Suppressor macrophage treated with lipopolysaccharide for 1 hour (primary cell): ENCODE data around the gene GID4.
A peak's percentile ranks its signal among the peaks of the same experiment; 100 is the strongest.

Source experiments
- DNase-seq, 3 donors: peaks; one replicate each; pipeline ENCODE4 v3.0.0-alpha.2; 2020 to 2022

GID4 gene

DNA sequence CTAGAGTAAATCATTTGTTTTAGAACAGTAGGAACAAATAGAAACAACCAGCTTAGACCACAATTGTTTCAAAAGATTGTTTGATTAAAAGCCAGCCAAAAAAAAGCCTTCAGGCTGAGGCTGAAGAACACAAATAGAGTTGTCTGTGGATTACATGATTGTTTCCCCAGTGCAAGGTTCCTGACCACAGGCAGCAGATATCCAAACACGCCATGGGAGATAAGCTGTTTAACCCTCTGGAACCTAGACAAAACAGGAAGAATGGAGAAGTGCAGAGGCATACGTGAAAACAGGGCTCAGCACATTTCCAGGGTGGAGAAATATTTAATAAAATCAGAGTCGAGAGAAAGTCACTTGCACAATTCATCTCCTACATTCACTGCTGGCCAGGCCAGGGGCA is 21.2 kb upstream of the GID4 start:
- no peak for DNase-seq

DNA sequence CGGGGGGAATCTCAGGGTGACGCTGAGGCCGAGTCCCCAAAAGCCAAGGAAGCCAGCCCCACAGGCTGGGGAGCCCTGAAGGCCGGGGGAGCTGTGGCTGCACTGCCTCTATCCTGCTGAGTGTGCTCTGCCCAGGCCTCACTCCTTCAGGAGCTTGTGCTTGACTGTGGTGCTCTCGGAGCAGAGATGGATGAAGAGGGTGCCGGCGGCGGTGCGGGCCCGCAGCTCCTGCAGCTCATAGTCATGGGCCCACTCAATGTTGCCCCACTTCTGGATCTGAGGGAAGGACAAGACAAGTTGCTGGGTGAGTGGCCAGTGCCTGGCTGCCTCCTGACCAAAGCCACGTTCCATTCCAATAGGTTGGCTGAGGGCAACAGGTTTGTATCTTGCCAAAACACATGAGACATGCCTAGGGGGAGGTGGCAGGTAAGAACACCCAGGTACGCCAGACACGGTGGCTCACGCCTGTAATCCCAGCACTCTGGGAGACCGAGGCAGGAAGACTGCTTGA is 20.7 kb upstream of the GID4 start:
- DNase-seq: no peak

DNA sequence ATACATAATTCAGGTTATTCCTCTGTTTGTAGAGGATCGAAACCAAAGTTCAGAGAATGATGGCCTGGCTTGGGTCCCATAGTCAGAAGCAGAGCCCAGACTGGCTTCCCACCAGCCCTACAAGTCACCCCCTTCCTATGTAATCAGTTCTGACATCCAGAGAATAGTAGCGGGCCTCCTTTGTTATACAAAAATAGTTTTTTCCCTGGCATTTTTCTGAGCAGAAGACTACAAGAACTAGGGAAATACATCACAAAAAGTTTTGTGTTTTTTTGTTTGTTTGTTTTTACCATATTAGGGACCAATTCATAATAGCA is 19.4 kb upstream of the GID4 start:
- no peak for DNase-seq

DNA sequence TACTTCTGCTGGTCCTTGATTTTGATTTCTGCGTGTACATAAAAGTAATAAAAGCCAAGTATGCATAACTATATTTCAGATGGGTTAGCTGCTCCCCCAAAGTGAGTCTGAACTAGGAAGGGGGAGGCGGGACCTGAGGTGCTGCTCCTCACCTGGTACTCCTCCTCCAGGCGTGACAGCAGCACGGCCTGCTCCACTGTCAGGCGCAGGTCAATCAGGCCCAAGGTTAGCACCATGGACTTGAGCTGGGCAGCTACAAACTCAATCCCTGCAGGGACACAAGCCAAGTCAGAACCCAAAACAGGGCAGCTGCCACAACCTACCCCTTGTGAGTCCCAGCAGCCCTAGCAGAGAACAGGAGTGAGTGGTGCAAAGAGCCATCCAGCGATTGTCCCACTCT is 18.2 kb upstream of the GID4 start:
- DNase-seq: no peak

DNA sequence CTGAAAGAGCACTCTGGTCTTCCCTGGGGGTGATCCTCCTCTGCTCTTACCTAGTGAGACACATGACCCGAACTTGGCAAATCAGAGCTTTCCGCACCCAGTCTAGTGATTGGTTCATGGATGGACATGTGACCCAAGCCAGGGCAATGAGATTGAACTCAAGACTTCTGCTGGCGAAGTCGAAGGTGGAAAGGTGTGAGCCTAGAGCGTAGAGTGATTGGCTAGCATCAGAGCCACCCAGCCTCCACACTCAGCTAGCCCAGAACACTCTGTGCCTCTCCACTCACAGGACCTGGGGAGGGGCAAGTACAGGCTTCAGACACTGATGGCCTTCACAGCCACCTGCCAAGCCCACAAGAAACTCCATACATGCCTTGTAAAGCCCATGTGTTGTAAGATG is 17.8 kb upstream of the GID4 start:
- DNase-seq: no peak

DNA sequence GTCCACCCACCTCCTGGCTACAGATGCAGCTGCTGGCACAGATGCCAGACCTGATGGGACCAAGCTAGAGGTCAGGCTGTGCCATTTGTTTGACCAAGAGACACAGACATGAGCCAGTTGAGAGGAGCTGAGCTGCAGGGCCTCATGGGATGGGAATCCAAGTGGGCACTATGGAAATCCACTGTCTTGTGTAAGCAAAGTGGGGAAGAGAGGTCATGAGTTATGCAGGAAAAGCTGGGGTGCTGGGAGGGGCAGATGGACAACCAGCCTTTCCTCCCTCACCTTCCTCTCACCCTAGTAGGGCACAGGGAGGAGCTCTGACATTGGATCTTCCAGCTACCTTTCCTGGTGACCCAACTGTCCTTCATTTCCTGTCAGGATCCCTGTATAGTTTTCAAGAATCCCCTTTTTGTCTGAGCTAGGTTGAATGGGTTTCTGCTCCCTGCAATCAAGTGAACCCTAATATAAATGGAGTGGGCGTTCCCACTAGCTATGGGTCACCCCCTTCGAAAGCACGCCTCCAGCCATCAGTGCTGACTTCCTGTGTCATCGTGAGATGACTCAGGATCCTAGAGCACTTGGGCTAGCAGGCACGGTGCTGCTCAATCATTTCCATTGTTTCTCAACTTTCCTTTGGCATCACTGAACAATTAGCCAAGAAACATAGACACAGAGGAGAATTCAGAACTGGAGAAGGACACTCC is 13.8 kb upstream of the GID4 start:
- DNase-seq: peak; percentile 91 to 97 (median 94)

DNA sequence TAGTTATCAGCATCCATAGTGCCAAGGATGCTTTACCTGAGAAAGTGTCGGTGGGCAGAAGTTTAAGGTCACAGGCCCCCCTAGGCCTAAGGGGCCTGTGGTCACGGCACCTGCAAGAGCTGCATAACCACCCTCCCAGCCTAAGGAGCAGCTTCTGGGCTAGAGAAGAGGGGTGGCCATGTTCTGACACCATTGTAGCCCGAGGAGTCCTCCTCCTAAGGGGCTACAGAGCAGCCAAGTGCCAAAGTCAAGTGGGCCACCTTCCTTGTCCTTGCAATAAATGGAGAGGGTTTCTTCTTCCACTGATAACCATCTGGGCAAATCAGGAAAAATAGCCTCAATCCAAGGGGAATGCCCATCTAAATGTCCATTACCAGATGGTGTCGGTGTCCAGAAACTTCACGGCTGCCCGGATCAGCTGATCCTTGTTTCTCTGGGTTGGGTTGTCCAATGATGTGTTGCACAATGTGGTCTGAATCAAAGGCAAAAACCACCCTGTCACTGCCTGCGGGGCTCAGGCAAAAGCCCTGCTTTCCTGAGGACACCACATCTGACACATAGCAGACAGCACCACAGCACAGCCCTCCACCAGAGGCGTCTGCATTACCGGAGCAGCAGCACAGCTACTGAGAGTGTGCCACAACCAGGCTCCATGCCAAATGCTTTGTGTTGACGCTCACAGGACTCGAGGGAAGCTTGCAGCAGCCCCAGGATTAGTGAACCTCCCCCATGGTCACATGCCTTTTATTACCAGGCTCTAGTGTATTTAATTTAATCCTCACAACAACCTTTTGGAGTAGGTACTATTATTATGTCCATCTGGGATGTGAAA is 13.0 kb upstream of the GID4 start:
- DNase-seq: peak; percentile 89 to 94 (median 89)

DNA sequence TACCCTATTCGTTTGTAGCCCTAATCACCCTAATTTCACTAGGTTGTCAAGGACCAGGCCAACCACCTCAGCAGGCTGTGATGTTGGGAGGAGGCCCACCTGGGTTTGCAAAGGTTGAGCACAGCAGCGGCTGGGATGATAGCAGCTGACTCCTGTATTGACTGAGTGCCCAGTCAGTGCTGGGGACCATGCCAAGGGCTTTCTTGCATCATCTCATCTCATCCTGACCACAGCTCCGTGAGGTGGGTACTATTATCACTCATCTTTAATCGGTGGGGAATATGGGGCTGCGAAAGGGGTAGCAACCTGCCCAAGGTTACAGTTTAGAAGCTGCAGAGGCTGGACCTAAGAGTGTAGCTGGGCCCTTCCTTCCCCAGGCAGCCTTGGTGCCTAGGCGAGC is 11.9 kb upstream of the GID4 start:
- DNase-seq: no peak

DNA sequence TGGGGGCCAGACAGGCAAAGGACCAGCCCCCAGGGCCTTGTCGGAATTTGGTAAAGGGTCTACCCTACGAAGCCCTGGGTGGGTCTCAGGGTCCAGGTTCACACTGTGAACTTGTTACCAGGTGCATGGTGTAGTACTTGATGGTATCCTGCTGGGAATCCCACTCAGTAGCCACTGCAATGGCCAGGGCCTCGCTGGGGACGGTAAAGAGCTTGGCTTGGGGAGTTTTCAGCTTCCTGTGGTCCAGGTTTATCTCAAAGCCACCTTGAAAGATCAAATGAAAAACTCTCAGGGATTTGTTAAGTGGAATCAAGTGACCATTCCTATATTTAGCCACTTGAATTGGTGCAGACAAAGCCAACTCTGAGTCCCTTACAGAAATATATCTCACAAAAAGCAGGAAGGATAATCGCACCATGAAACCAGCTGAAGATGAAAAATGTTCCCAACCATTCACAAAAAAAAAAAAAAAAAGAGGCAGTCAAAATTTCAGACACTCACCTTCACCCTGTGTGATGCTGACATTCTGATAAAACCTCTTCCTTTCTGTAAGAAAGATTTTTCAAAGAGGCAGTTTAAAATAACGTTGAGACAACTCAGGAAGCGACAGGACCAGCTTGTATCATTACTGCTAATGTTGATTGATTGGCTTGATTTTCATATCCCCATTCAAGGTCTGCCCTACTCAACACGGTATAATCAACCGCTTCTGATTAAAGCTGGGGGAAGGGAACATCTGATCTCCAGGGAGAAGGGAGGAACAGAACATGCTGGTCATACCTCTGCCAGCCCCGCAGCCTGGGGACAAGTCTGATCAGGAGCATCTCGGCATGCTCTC is 10.9 kb upstream of the GID4 start:
- no peak for DNase-seq

DNA sequence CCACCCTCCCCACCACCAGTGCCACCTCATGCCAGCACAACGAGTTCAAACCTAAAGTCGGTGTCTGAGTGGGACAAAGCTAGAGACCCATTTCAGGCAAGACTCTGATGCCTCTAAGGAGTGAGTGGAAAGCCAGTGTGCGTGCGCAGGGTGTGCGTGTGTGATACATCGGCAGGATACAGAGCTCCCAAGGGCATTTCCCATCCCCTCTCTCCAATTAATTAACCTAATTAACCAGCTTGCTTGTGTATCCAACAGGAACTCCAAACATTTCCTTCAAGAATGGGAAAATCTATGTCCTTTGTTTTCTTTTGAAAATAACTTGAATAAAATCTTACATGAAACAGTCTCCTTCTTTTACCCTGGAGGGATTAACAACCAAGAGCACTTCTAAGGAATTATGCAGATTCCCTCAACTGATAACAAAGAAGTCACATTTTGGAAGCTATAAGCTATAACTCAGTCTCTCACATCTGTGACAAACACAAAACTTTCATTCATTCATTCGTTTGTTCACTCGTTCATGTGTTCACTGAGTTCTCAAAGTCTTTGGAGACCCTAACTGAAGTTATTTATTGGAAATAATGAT is 10.2 kb upstream of the GID4 start:
- no peak for DNase-seq

DNA sequence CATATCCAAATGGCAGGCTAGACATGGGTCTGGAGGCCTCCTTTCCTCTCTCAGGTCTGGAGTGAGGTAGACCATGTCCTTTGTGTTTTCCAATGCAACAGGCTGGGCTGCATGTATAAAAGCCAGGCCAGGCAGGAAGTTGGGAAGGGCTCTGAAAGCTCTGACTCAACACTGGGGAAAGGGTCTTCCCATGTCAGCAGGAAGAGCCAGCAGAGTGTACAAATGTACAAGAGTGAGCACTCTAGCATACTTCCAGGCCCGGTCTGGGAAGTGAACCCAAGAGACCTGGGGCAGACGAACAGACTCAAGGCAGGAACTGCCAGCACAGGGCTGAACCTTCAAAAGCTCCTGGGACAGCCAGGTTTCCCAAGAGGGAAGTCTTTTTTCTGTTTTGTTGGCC is 7.3 kb upstream of the GID4 start:
- peak; percentile 53 to 58 (median 56) for DNase-seq

DNA sequence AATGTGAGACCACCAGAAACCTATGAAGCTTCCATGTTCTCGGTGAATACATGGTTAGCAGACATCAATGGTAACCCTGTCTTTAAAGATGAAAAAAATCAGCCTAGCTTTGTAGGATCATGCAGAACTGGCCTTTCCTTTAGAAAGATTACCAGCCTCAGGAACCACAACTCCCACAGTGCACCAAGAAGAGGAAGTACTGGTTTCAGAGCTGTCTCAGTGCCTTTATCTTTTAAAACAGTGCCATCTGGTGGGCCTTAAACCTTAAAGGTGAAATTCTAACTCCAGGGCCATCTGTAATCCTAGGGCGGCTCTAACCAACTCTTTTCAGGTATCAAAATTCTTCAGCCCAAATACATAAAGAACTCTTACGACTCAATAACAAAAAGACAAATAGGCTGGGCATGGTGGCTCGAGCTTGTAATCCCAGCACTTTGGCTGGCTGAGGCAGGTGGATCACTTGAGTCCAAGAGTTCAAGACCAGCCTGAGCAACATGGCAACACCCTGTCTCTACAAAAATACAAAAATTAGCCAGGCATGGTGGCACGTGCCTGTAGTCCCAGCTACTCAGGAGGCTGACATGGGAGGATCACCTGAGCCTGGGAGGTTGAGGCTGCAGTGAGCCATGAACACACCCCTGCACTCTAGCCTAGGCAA is 5.6 kb upstream of the GID4 start:
- peak; percentile 88 to 95 (median 94) for DNase-seq

DNA sequence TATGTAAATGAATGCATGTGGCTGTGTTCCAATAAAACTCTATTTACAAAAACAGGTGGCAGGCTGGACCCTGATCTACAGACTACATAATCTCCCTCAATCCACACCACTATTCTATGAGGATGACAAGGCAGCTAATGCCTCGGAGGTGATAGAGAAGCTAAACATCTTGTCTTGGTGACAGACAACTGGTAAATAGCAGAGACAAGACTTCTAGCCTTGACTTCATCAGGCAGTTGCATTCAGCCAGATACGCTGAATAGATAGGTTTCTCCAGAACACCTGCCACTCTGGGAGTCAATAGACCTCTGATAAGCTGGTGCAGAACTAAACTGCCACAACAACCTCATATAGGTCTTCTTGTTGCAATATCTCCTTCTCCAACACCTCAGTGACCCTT is 3.5 kb upstream of the GID4 start:
- no peak for DNase-seq

DNA sequence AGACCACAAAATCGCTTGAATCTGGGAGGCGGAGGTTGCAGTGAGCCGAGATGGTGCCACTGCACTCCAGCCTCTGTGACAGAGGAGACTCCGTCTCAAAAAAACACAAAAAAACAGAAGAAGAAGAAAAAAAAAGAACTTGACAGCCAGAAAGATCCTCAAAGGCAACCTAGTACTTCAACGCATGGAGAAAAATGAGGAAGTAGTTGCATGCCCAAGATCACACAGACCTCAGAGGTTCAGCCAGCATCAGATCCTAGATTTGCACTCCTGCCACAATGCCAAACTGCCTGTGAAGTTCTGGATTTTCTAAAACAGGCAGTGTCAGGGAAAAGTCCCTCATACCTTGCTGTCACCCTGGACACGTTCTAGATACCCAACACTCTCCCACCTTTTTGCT is 1.7 kb upstream of the GID4 start:
- DNase-seq: peak; percentile 51 to 75 (median 60)

DNA sequence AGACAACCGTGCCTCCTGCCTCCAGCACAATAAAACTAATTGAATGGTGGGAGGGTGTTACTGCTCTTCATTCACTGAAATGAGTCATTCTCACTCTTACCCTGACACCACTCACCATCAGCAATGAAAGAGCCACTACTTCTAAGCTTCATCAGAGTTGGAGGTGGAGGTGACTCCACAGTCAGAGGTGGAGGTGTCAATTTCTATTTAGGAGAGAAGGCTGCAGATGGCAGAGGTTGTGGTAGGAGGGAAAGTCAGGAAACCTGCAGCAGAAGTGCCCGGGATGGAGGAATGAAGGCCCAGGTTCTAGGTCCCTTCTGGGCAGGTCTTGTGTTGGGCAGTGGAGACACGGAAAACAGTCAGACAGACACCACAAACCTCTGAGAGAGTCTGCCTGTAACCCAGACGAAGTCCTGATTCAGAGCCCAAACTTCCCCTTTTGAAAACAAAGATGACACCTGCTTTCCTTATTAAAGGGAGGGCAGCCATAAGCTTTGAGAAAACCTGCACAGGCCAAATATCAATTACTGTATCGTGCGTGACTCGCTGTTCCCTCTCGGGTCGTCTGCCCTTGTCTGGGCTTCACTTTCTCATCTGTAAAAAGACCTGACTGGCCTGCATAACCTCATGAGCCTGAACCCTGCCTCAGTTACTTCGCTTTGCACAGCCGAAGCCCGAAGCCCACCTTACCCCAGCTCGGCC is 908 bp upstream of the GID4 start:
- peak; percentile 46 to 70 (median 60) for DNase-seq

DNA sequence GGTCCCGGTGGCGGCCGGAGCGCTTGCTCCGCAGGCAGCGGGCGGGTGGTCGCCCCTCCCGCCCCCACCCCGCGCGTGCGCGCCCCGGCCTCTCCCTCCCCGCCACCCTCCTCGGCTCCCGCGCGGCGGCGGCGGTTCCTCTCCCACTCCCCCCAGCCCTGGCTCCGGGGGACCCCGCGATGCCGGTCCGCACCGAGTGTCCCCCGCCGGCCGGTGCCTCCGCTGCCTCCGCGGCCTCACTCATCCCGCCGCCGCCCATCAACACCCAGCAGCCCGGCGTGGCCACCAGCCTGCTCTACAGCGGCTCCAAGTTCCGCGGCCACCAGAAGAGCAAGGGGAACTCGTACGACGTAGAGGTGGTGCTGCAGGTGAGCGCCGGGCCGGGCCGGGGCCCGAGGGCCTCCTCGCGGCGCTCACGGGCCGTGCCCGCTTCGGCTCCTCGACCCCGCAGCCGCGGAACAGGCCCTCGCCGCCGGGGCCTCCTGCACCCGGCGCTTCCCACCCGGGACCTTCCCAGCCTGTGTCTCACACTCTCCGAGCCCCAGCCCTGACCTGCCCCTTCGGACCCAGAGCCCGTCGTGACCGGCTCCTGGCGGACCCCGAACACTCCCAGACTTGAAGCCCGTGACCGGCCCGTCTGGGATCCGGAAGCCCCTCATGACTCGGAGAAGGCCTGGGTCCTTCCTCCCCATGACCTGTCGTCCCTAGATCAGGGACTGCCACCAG is 490 bp downstream of the GID4 start:
- peak; percentile 25 to 53 (median 38) for DNase-seq

DNA sequence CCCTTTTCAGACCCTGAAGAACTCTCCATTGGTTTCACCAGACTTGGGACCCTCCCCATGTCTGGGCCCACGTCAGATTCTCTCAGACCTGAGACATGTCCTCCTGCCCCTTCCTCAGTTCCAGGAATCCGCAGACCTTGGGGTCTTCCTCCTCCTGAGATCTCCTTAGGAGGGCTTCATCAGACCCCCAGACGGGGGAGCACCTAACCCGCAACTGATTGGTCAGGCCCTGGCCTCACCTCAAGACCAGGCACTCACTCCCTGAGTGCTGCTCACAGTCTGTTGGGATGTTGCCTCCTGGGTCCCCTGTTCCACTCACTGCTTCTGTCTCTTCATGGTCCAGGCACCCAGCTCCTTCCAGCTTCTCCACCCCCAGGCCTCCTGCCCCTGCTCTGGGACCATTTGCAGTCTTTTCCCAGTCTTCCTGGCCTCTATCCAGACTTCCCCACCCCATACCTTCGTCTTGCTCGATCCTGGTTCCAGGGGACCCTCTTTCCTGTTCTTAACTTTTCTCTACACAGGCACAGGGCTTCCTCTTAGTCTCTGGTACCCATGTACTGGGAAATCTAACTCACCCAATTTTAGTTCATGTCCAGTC is 1.2 kb downstream of the GID4 start:
- no peak for DNase-seq

DNA sequence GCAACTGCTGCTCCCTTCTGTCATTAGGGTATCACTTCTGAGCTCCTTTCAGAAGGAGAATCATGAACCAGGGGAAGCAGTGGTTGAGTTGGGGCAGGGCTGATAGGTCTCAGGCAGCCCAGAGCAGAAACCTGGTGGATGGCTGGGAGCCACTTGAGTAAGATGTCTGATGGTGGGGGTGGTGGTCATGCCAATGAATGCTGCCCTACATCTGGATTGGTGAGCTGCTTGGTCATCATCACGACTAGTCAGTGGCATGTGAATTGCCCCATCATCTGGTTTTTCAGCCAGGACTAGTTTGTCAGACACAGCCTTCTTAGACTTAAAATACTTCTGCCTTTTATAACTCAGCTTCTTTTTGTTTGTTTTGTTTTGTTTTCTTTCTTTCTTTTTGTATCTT is 2.6 kb downstream of the GID4 start:
- DNase-seq: peak; percentile 59 to 72 (median 61)

DNA sequence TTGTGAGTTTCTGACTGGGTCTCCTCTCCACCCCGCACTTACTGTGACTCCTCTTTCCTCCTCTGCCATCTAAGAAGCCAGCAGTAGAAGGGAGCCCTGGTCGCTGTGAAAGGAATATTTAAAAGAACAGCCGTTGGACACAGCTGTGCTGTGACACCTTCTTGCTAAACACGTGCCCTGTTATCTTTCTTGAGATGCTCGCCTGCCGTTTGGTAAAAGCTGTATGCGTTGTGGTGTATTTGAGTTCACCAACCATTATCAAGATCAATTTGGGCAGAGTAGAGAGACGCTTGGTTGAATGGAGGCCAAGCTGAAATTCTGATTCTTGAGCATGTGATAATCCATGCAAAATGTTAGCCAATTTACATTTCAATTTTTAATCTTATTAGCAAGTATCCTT is 3.8 kb downstream of the GID4 start:
- DNase-seq: no peak

DNA sequence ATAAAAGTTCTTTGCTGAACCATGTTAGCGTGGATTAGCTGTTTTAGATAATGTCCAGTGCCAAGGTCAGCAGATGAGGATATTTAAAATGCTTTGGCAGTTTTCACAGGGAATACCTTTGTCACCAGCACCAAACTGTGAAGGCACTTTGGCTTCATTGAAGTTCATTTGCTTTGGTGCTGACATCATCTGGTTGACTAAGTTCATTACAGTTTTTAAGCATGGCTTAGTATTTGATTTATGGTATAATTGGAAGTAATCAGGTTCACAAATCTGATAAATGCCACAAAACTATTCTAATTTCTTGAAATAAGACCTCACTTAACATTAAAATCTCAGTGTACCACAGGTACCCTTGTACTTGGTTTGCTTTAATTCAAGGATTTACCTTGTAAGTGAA is 4.3 kb downstream of the GID4 start:
- DNase-seq: peak in 1 of 3 donors; percentile 25

DNA sequence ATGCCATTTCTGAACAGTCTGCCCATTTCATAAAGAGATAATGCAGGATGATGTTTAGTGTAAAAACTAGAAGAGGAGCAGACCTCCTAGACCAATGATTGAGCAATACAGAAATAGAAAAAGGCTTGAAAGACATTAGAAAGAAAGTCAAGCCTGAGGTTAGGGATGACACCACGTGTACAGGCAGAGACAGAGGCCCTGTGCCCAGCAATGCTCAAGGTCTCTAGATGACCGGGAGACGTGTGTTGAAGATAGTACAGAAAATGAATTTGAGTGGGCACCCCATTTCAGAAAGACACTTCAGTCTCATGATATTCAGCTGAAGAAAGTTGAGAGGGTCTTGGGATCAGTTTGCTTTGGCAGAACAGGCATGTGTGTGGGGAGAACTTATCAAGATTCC is 5.4 kb downstream of the GID4 start:
- DNase-seq: no peak
